NT2/D1 (cell line): ENCODE data around the gene FGD4.

ENCODE experiments used
- SUZ12 ChIP-seq: IDR thresholded peaks from 2 replicates; pipeline ENCODE4 v1.6.1; 2011; ENCODE audit not compliant: insufficient read length, insufficient read depth; ENCODE audit errors: extremely low read depth
- YY1 ChIP-seq: IDR thresholded peaks from 2 replicates; pipeline ENCODE4 v1.6.1; 2011; ENCODE audit not compliant: insufficient read length, insufficient read depth
- ZNF274 ChIP-seq: IDR thresholded peaks from 2 replicates; pipeline ENCODE4 v1.6.1; 2011; ENCODE audit warnings: mild to moderate bottlenecking, low read depth, low read length

DNA sequence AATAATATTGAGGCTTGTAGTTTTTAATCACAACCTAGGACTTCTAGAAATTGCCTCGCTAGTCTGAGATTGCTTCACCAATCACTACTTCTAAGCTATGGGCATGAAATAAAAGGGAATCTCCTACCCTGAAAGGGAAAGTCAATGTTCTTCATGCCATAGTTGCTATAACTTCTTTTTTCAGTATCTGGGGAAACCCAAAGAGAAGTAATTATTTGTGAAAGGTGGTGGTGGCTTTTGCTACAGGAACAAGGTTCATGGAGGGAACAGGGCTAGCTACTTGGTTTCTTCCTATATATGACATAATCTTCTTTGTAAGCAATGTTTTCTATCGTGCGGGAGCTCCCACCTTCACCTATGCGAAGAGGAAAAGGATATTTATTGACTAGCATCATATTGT lies 218.2 kb downstream of the FGD4 start:
- TF ChIP-seq YY1 (no peak), ZNF274 (no peak), SUZ12 (no peak)
